ENCODE results near the gene CORO2A.

CORO2A gene

GRCh38 chr9:98199388-98200033, 7.1 kb upstream of the CORO2A start:
- no peak for DNase-seq (ENCODE audit: low read depth)
- no peak for TF ChIP-seq CTCF (IDR thresholded peaks at IDR 0.05; ENCODE audit: control insufficient read depth, extremely low read depth, insufficient read depth)
- no peak overlapping the region for H3K4me3 ChIP-seq (ENCODE audit: low read depth, low read length)

- no peak for TF ChIP-seq CTCF (IDR thresholded peaks at IDR 0.05; ENCODE audit: control insufficient read depth, extremely low read depth, insufficient read depth)
- no peak overlapping the region for H3K4me3 ChIP-seq (ENCODE audit: low read depth, low read length)
- DNase-seq (ENCODE audit: low read depth): no peak
Measured at GRCh38 chr9:98195671-98196070, 3.2 kb upstream of the CORO2A start.

DNA sequence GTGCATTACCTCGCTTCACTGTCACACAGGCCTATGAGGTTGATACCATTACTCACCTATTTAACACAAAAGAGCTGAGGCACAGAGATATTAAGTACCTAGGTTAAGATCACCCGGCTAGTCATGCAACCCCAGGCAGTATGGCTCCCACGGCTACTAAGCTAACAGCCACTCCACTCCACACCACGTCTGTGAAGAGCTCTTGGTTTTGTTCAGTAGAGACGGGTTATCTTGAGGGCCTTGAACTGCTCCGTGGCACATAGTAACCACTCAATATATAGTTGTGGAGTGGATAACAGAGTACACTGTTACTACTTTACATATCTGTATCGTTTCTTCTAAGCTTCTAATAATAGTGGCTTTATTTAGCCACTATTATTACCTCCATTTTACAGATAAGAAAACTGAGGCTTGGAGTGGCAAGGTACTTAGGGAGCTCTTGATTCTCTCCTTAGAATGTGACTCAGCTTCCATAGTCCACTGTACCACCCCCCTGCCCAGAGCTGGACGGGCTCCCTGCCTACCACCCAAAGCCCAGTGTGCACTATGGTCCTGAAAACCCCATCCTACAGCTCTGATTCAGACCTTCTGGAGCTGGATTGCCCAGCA, 1.0 kb upstream of the CORO2A start:
- peak overlapping the region; percentile 67 for H3K4me3 ChIP-seq (ENCODE audit: low read depth, low read length)
- no peak for TF ChIP-seq CTCF (IDR thresholded peaks at IDR 0.05; ENCODE audit: control insufficient read depth, extremely low read depth, insufficient read depth)
- no peak for DNase-seq (ENCODE audit: low read depth)

GRCh38 chr9:98191671-98192502, 550 bp downstream of the CORO2A start:
- no peak for DNase-seq (ENCODE audit: low read depth)
- no peak for TF ChIP-seq CTCF (IDR thresholded peaks at IDR 0.05; ENCODE audit: control insufficient read depth, extremely low read depth, insufficient read depth)
- peak overlapping the region; percentile 67 for H3K4me3 ChIP-seq (ENCODE audit: low read depth, low read length)

DNA sequence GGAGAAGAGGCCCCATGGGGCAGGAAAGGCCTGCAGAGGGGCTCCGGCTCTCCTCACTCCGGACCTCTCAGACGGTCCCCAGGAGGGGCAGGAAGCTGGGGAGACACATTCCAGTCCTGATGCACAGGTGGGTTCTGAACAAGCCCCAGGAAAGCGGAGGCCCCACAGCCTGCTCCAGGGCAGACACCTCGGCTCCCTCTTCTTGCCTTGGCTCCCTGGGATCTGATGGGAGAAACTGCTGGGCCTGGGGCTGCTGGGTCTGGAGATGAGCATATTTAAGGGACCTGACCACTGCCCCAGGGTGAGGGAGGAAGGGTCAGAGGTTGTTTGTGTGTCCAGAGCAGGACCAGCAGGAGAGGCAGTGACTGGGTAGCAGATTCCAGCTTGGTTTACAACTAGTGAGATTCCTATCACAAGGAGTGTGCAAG, 1.2 kb downstream of the CORO2A start:
- no peak for DNase-seq (ENCODE audit: low read depth)
- TF ChIP-seq CTCF (IDR thresholded peaks at IDR 0.05; ENCODE audit: control insufficient read depth, extremely low read depth, insufficient read depth): no peak
- H3K4me3 ChIP-seq (ENCODE audit: low read depth, low read length): no peak overlapping the region

- TF ChIP-seq CTCF (IDR thresholded peaks at IDR 0.05; ENCODE audit: control insufficient read depth, extremely low read depth, insufficient read depth): no peak
- H3K4me3 ChIP-seq (ENCODE audit: low read depth, low read length): no peak overlapping the region
- no peak for DNase-seq (ENCODE audit: low read depth)
Measured at GRCh38 chr9:98190757-98191105, 1.7 kb downstream of the CORO2A start.
